Thyroid gland (tissue), 4 donors: Measurements from ENCODE around the gene HEPN1.

Source experiments
- POLR2A ChIP-seq, 2 donors: fragments of 450-650 bp; IDR thresholded peaks; one replicate each; pipeline ENCODE4 v1.6.1; 2017; ENCODE audit warnings: antibody characterized with exemption in 2 of 2, mild to moderate bottlenecking in 2 of 2, moderate library complexity in 1 of 2
- TF ChIP-seq, protein P1 (sequence below), 6 experiments: fragments of 200-600 bp in 3 of 6; fragments of 450-650 bp in 3 of 6; sonication (generic) in 3 of 6; IDR thresholded peaks; one replicate each; pipeline ENCODE4 v1.5.1; 2016 to 2019; ENCODE audit warnings: antibody characterized with exemption in 6 of 6, mild to moderate bottlenecking in 2 of 6, inconsistent platforms in 1 of 6, moderate library complexity in 1 of 6

GRCh38 chr11:124896071-124896750, 22.8 kb upstream of the HEPN1 start:
- TF ChIP-seq, protein P1, sequence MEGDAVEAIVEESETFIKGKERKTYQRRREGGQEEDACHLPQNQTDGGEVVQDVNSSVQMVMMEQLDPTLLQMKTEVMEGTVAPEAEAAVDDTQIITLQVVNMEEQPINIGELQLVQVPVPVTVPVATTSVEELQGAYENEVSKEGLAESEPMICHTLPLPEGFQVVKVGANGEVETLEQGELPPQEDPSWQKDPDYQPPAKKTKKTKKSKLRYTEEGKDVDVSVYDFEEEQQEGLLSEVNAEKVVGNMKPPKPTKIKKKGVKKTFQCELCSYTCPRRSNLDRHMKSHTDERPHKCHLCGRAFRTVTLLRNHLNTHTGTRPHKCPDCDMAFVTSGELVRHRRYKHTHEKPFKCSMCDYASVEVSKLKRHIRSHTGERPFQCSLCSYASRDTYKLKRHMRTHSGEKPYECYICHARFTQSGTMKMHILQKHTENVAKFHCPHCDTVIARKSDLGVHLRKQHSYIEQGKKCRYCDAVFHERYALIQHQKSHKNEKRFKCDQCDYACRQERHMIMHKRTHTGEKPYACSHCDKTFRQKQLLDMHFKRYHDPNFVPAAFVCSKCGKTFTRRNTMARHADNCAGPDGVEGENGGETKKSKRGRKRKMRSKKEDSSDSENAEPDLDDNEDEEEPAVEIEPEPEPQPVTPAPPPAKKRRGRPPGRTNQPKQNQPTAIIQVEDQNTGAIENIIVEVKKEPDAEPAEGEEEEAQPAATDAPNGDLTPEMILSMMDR (IDR thresholded peaks at IDR 0.05) = no peak
- no peak for TF ChIP-seq POLR2A (IDR thresholded peaks at IDR 0.05)
